ENCODE data around the gene PSAP. TPM values are rescaled to one million over a fixed set of nuclear protein-coding genes. Genes with fewer than 3 reads are reported as not detected.

PSAP gene
- total RNA-seq, 4 donors from 2014 or later, result 425 to 693 (median 495) TPM

DNA sequence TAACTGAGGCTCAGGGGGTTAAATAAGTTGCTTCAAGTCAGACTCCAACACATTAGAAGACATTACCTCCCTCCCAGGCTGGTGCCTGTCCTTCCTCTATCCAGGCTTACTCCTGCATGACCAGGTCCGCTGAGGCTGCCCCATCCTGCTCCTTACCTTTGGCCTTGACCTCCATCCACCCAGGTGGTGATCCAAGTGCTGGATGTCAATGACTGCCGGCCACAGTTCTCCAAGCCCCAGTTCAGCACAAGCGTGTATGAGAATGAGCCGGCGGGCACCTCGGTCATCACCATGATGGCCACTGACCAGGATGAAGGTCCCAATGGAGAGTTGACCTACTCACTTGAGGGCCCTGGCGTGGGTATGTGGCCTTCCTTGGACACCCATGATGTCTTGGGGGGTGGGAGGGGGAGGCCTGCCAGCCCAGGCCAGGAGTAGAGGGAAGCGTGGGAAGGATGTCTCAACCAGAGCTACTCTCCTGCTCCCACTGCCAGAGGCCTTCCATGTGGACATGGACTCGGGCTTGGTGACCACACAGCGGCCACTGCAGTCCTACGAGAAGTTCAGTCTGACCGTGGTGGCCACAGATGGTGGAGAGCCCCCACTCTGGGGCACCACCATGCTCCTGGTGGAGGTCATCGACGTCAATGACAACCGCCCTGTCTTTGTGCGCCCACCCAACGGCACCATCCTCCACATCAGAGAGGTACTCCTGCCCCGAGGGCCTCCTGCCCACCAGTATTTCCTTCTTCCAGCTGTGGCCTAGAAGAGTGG, 48.1 kb downstream of the PSAP start:
- TF ChIP-seq CTCF (IDR thresholded peaks at IDR 0.05) (no peak), POLR2A (IDR thresholded peaks at IDR 0.05) (no peak)
- intact Hi-C loops (cut with DNase I; ENCODE audit: low total_unique reads), result no loop called here
- DNase-seq (ENCODE audit: low spot score in 2 of 2), result no peak
- WGBS, 2 donors, result 89 to 91% methylated on average over 18 of the region's 18 CpGs
- no peak overlapping the region for H3K4me3 ChIP-seq (ENCODE audit: low read depth, poor library complexity, severe bottlenecking)

GRCh38 chr10:71802235-71802634, 48.8 kb downstream of the PSAP start:
- no peak for DNase-seq (ENCODE audit: low spot score in 2 of 2)
- WGBS, 2 donors, result 93 to 94% methylated on average over 6 of the region's 6 CpGs
- intact Hi-C loops (cut with DNase I; ENCODE audit: low total_unique reads), result no loop called here
- TF ChIP-seq CTCF (IDR thresholded peaks at IDR 0.05) (no peak), POLR2A (IDR thresholded peaks at IDR 0.05) (no peak)
- H3K4me3 ChIP-seq (ENCODE audit: low read depth, poor library complexity, severe bottlenecking), result no peak overlapping the region

- no peak overlapping the region for H3K4me3 ChIP-seq (ENCODE audit: low read depth, poor library complexity, severe bottlenecking)
- no peak for TF ChIP-seq POLR2A (IDR thresholded peaks at IDR 0.05)
- no peak for TF ChIP-seq CTCF (IDR thresholded peaks at IDR 0.05)
- intact Hi-C loops (cut with DNase I; ENCODE audit: low total_unique reads), result no loop called here
- DNase-seq (ENCODE audit: low spot score in 2 of 2), result no peak
- 93% methylated on average over 9 of the region's 9 CpGs for WGBS, 2 donors
These were observed 49.7 kb downstream of the PSAP start for GRCh38 chr10:71801361-71801760.

GRCh38 chr10:71799608-71800453, 51.2 kb downstream of the PSAP start:
- no peak for TF ChIP-seq CTCF (IDR thresholded peaks at IDR 0.05)
- no peak for TF ChIP-seq POLR2A (IDR thresholded peaks at IDR 0.05)
- H3K4me3 ChIP-seq (ENCODE audit: low read depth, poor library complexity, severe bottlenecking), result no peak overlapping the region
- intact Hi-C loops (cut with DNase I; ENCODE audit: low total_unique reads), result no loop called here
- WGBS, 2 donors, result 70 to 73% methylated on average over 3 of the region's 3 CpGs
- no peak for DNase-seq (ENCODE audit: low spot score in 2 of 2)

GRCh38 chr10:71799112-71799511, 51.9 kb downstream of the PSAP start:
- H3K4me3 ChIP-seq (ENCODE audit: low read depth, poor library complexity, severe bottlenecking), result no peak overlapping the region
- intact Hi-C loops (cut with DNase I; ENCODE audit: low total_unique reads), result no loop called here
- 69 to 81% methylated on average over 10 of the region's 10 CpGs for WGBS, 2 donors
- no peak for DNase-seq (ENCODE audit: low spot score in 2 of 2)
- no peak for TF ChIP-seq POLR2A (IDR thresholded peaks at IDR 0.05)
- no peak for TF ChIP-seq CTCF (IDR thresholded peaks at IDR 0.05)
